D721Med (cell line): ENCODE measurements around the gene B9D2.

Source experiments
- DNase-seq: peaks from one replicate; pipeline ENCODE4 v3.0.0; 2011; ENCODE audit warnings: low spot score; ENCODE audit not compliant: insufficient read length
- FAIRE-seq: peaks from 2 replicates; lab custom pipeline; 2011; peaks lifted over from hg19 to GRCh38; lab: Jason Lieb, UNC
- CTCF ChIP-seq: IDR thresholded peaks from 2 replicates; pipeline ENCODE4 v1.5.1; 2012; ENCODE audit warnings: mild to moderate bottlenecking, control low read depth; ENCODE audit not compliant: insufficient read depth; ENCODE audit errors: missing control alignments

Gene B9D2

GRCh38 chr19:41321600-41322270, 42.2 kb downstream of the B9D2 start:
- DNase-seq (no peak), FAIRE-seq (no peak)
- peak; percentile 30 for TF ChIP-seq CTCF

GRCh38 chr19:41321204-41321599, 42.7 kb downstream of the B9D2 start:
- DNase-seq (no peak), FAIRE-seq (no peak)
- TF ChIP-seq CTCF = no peak

GRCh38 chr19:41320568-41320967, 43.4 kb downstream of the B9D2 start:
- DNase-seq (no peak), FAIRE-seq (no peak)
- TF ChIP-seq CTCF = no peak

- TF ChIP-seq CTCF = no peak
- FAIRE-seq (no peak), DNase-seq (no peak)
These were observed 43.8 kb downstream of the B9D2 start for GRCh38 chr19:41320185-41320518.

- FAIRE-seq (no peak), DNase-seq (no peak)
- TF ChIP-seq CTCF = no peak
These were observed 44.3 kb downstream of the B9D2 start for GRCh38 chr19:41319500-41320184.

GRCh38 chr19:41318696-41319499, 45.1 kb downstream of the B9D2 start:
- no peak for DNase-seq
- no peak for FAIRE-seq

More at GRCh38 chr19:41318696-41319499, 45.1 kb downstream of the B9D2 start:
- no peak for TF ChIP-seq CTCF
